Head of caudate nucleus (tissue), 42 donors: ENCODE measurements around the gene TMCO2.

Source experiments
- DNase-seq, 42 donors: peaks; one replicate each; pipeline versions ENCODE4 v3.0.0 to v3.0.0-alpha.2; 2020 to 2021; ENCODE audit warnings: mixed read lengths in 7 of 42
- intact Hi-C: fragments of 100-400 bp; cut with DNase I; formaldehyde crosslinking; loops from one replicate; pipeline ENCODE4 v1.15.0; 2022

Gene TMCO2

GRCh38 chr1:40256401-40257084 lies 8.8 kb downstream of the TMCO2 start:
- no peak for DNase-seq
- intact Hi-C loops: no loop called here

GRCh38 chr1:40257313-40257687 lies 9.6 kb downstream of the TMCO2 start:
- DNase-seq: peak in 19 of 42 donors; percentile 12 to 72 (median 41)
- intact Hi-C loops: no loop called here

GRCh38 chr1:40257688-40258444 lies 10.1 kb downstream of the TMCO2 start, which contains the start of gene ZMPSTE24:
ZMPSTE24 (plus strand) TSS chr1:40258236; CDS start chr1:40258272, 36 bp downstream.
- peak; percentile 92 to 99 (median 96) for DNase-seq
- intact Hi-C loops: loop anchor here (2.0 kb wide), 2 partner anchors 57 to 97 kb away; partner anchors contain the start of gene RLF

- intact Hi-C loops: loop anchor here (2.0 kb wide), 2 partner anchors 56 to 98 kb away; partner anchors contain the start of gene RLF
- peak in 1 of 42 donors; percentile 39 for DNase-seq
Observed at GRCh38 chr1:40258445-40258769, 10.7 kb downstream of the TMCO2 start.

GRCh38 chr1:40264354-40264781 lies 16.6 kb downstream of the TMCO2 start:
- DNase-seq: no peak
- intact Hi-C loops: no loop called here

- no peak for DNase-seq
- intact Hi-C loops: no loop called here
Observed at GRCh38 chr1:40265298-40265697, 17.6 kb downstream of the TMCO2 start.

- no peak for DNase-seq
- intact Hi-C loops: no loop called here
Observed at GRCh38 chr1:40265919-40266318, 18.2 kb downstream of the TMCO2 start.

- intact Hi-C loops: no loop called here
- DNase-seq: no peak
Observed at GRCh38 chr1:40266786-40267535, 19.2 kb downstream of the TMCO2 start.

GRCh38 chr1:40267767-40268187 lies 20.0 kb downstream of the TMCO2 start:
- intact Hi-C loops: no loop called here
- DNase-seq: no peak

- DNase-seq: no peak
- intact Hi-C loops: no loop called here
Observed at GRCh38 chr1:40268211-40268610, 20.5 kb downstream of the TMCO2 start.

GRCh38 chr1:40270152-40270834 lies 22.6 kb downstream of the TMCO2 start:
- no peak for DNase-seq
- intact Hi-C loops: no loop called here

- intact Hi-C loops: no loop called here
Observed at GRCh38 chr1:40272653-40273213, 25.0 kb downstream of the TMCO2 start.

GRCh38 chr1:40273547-40274166 lies 25.9 kb downstream of the TMCO2 start:
- DNase-seq: no peak
- intact Hi-C loops: no loop called here

More at GRCh38 chr1:40272653-40273213, 25.0 kb downstream of the TMCO2 start:
- DNase-seq: no peak

GRCh38 chr1:40274331-40274730 lies 26.6 kb downstream of the TMCO2 start:
- DNase-seq: no peak

GRCh38 chr1:40276122-40276521 lies 28.4 kb downstream of the TMCO2 start:
- intact Hi-C loops: no loop called here
- no peak for DNase-seq

More at GRCh38 chr1:40274331-40274730, 26.6 kb downstream of the TMCO2 start:
- intact Hi-C loops: no loop called here

- intact Hi-C loops: no loop called here
- DNase-seq: no peak
Observed at GRCh38 chr1:40281853-40282252, 34.1 kb downstream of the TMCO2 start.

GRCh38 chr1:40291293-40291692 lies 43.6 kb downstream of the TMCO2 start:
- intact Hi-C loops: no loop called here
- DNase-seq: no peak
